Muscle layer of duodenum (tissue), 2 donors: ENCODE measurements around the gene RNH1.

Experiments
- H3K27ac ChIP-seq: one replicate; pipeline ENCODE4 v1.7.0; 2013; ENCODE audit warnings: mild to moderate bottlenecking, low read length
- H3K27me3 ChIP-seq: one replicate; pipeline ENCODE4 v1.7.0; 2013; ENCODE audit warnings: low read depth, mild to moderate bottlenecking, control low read depth, low read length
- H3K36me3 ChIP-seq, 2 donors: one replicate each; pipeline ENCODE4 v1.7.0; 2013; ENCODE audit warnings: low read length in 2 of 2, control low read depth in 1 of 2, mild to moderate bottlenecking in 1 of 2; ENCODE audit not compliant: insufficient read depth in 2 of 2, control insufficient read depth in 1 of 2
- H3K4me1 ChIP-seq, 2 donors: one replicate each; pipeline ENCODE4 v1.7.0; 2013; ENCODE audit warnings: low read length in 2 of 2, mild to moderate bottlenecking in 2 of 2, control low read depth in 1 of 2, moderate library complexity in 1 of 2; ENCODE audit not compliant: insufficient read depth in 2 of 2, control insufficient read depth in 1 of 2
- H3K4me3 ChIP-seq, 2 donors: one replicate each; pipeline ENCODE4 v1.7.0; 2013; ENCODE audit warnings: low read length in 2 of 2, low read depth in 1 of 2, mild to moderate bottlenecking in 1 of 2
- H3K9me3 ChIP-seq, 2 donors: one replicate each; pipeline ENCODE4 v1.7.0; 2013; ENCODE audit warnings: low read length in 2 of 2, control low read depth in 1 of 2, mild to moderate bottlenecking in 1 of 2; ENCODE audit not compliant: control insufficient read depth in 1 of 2
- donor health status: healthy.

Gene RNH1

DNA sequence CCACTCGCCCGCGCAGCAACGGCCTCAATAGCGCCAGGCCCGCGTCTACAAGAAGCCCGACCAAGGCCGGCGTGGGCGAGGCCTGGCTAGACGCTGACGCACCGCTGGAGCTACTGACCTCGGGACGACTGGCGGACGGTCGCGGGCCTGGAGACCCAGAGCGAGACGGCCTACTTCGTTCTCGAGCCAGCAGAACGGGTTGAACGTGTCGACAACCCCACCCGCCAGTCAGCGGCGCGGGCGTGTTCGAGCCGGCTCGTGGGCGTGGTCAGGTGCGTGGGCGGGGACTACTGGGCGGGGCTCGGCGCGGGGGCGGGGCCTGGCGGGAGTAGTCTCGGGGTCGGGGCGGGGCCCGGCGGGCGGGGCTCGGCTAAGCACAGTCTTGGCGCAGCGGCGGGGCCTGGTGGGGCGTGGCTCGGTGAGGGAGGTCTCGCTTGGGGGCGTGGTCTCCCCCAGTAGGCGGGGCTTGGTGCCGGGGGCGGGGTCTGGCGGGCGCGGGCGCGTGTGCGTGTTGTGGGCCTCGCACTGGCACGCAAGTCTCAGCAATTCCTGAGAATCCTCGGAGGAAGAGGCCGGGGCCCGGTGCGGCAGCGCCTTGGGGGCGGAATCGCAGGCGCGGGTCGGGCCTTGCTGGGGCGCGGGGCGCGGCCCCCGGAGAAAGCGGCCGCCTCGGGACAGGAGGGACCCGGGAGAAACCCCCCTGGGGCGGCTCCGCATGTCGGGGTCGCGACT is at the start of gene RNH1:
TSS of gene RNH1 (minus strand) at position 248 of the 732 bp plus-strand sequence. CDS start 5,080 bp downstream, outside the sequence.
- Histone ChIP-seq H3K27ac (peak within 1 kb of the TSS; percentile 100), H3K27me3 (no peaks in the 10 kb centered on the region)

GRCh38 chr11:555780-556661 is 49.0 kb upstream of the RNH1 start:
- Histone ChIP-seq H3K4me1 (peaks cover 0 to 24% of the 10 kb centered on the region in 2 donors), H3K27me3 (peaks cover 16% of the 10 kb centered on the region), H3K4me3 (peak overlapping the region in 1 of 2 donors; percentile 45), H3K36me3 (no peaks in the 10 kb centered on the region), H3K27ac (no peak overlapping the region), H3K9me3 (no peaks in the 10 kb centered on the region)

More for the DNA sequence above, at the start of gene RNH1:
- H3K9me3 ChIP-seq = no peaks in the 10 kb centered on the region
- peaks cover 4 to 12% of the 10 kb centered on the region in 2 donors for H3K36me3 ChIP-seq
- peak within 1 kb of the TSS; percentile 82 to 83 for H3K4me3 ChIP-seq
- H3K4me1 ChIP-seq = peaks cover 6 to 36% of the 10 kb centered on the region in 2 donors

DNA sequence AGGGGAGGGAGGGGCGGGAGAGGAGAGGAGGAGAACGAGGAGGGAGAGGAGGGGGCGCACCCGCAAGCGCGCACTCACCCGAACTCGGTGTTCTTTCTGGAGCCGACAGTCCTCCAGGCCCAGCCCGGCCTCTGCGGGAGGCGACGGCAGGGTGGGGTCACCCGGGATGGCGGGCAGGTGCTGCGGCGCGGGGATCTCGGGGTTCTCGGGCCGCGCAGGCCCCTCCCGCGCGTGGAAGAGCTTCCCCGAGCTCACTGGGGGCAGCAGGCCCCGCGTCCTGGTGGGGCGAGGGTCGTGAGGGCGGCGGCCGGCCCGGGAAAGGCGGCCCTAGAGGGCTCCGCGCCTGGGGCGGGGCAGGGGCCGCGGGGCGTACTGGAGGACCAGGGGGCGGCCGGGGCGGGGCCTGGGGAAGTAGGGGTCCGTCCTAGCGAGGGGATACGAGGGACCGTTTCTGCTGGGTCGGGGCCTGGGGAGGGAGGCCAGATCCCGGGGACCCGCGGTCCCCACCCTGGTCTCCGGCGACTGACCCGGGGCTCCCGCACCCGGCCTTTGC is 48.3 kb upstream of the RNH1 start:
- H3K4me3 ChIP-seq = peak overlapping the region in 1 of 2 donors; percentile 45
- peaks cover 0 to 23% of the 10 kb centered on the region in 2 donors for H3K4me1 ChIP-seq
- peaks cover 16% of the 10 kb centered on the region for H3K27me3 ChIP-seq
- no peaks in the 10 kb centered on the region for H3K36me3 ChIP-seq
- H3K9me3 ChIP-seq = no peaks in the 10 kb centered on the region
- no peak overlapping the region for H3K27ac ChIP-seq

- peaks cover 0 to 16% of the 10 kb centered on the region in 2 donors for H3K4me1 ChIP-seq
- no peaks in the 10 kb centered on the region for H3K36me3 ChIP-seq
- no peak overlapping the region for H3K27ac ChIP-seq
- peaks cover 16% of the 10 kb centered on the region for H3K27me3 ChIP-seq
- H3K4me3 ChIP-seq = no peak overlapping the region
- no peaks in the 10 kb centered on the region for H3K9me3 ChIP-seq
Observed at GRCh38 chr11:554428-555226, 47.6 kb upstream of the RNH1 start.

- peaks cover 0 to 16% of the 10 kb centered on the region in 2 donors for H3K4me1 ChIP-seq
- no peak overlapping the region for H3K4me3 ChIP-seq
- H3K36me3 ChIP-seq = no peaks in the 10 kb centered on the region
- peaks cover 16% of the 10 kb centered on the region for H3K27me3 ChIP-seq
- no peaks in the 10 kb centered on the region for H3K9me3 ChIP-seq
- no peak overlapping the region for H3K27ac ChIP-seq
Observed at GRCh38 chr11:553988-554340, 46.9 kb upstream of the RNH1 start.

- H3K27me3 ChIP-seq = peaks cover 16% of the 10 kb centered on the region
- no peaks in the 10 kb centered on the region for H3K9me3 ChIP-seq
- H3K27ac ChIP-seq = no peak overlapping the region
- H3K4me1 ChIP-seq = peaks cover 0 to 16% of the 10 kb centered on the region in 2 donors
- no peak overlapping the region for H3K4me3 ChIP-seq
- no peaks in the 10 kb centered on the region for H3K36me3 ChIP-seq
Observed at GRCh38 chr11:553083-553987, 46.3 kb upstream of the RNH1 start.

DNA sequence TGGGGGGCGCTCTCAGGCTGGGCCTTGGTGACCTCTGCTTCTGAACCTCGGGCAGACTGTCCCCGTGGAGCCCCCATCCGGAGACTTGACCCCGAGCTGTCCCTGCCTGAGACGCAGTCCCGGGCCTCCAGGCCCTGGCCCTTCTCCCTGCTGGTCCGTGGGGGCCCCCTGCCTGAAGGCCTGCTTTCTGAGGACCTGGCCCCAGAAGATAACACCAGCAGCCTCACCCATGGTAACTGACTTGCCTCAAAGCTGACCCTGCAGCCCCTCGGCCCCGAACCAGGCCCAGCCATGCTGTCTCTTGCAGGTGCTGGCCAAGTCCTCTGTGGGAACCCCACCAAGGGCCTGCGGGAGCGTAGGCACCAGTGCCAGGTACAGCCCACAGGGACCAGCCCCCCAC is 44.6 kb upstream of the RNH1 start:
- Histone ChIP-seq H3K4me3 (no peak overlapping the region), H3K27me3 (peaks cover 10% of the 10 kb centered on the region), H3K4me1 (peaks cover 0 to 16% of the 10 kb centered on the region in 2 donors), H3K9me3 (no peaks in the 10 kb centered on the region), H3K36me3 (no peaks in the 10 kb centered on the region), H3K27ac (no peak overlapping the region)

GRCh38 chr11:551131-551530 is 44.1 kb upstream of the RNH1 start:
- Histone ChIP-seq H3K9me3 (no peaks in the 10 kb centered on the region), H3K4me3 (no peak overlapping the region), H3K27ac (no peak overlapping the region), H3K36me3 (no peaks in the 10 kb centered on the region), H3K27me3 (peaks cover 10% of the 10 kb centered on the region), H3K4me1 (peaks cover 0 to 13% of the 10 kb centered on the region in 2 donors)

GRCh38 chr11:550746-551085 is 43.7 kb upstream of the RNH1 start:
- H3K4me1 ChIP-seq = peaks cover 0 to 11% of the 10 kb centered on the region in 2 donors
- no peaks in the 10 kb centered on the region for H3K9me3 ChIP-seq
- peaks cover 10% of the 10 kb centered on the region for H3K27me3 ChIP-seq
- H3K36me3 ChIP-seq = no peaks in the 10 kb centered on the region
- no peak overlapping the region for H3K27ac ChIP-seq
- no peak overlapping the region for H3K4me3 ChIP-seq

DNA sequence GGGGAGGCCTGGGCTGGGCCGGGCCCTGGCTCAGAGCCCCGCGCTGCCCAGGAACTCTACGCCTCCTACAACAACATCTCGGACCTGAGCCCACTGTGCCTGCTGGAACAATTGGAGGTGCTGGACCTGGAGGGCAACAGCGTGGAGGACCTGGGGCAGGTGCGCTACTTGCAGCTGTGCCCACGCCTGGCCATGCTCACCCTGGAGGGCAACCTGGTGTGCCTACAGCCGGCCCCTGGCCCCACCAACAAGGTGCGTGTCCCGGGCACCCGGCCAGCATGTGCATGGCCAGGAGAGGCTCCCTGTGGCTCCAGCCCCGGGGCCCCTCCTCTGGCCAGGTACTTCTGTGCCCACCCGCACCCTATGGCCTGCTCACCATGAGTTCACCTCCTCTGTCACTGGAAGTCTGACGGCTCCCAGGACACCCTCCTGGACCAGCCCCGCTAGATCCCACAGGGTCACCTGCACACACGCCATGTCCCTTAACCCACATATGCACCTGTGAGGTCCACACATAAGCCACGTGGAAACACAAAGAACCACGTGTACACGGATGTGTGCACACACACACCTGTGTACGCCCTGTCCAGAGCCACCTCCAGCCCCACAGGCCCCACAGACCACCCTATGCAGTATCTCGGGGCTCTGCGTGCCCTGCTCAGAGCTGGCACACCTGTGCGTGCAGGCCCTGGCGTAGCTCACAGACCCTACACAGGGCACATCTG is 43.1 kb upstream of the RNH1 start:
- Histone ChIP-seq H3K27ac (no peak overlapping the region), H3K27me3 (peaks cover 10% of the 10 kb centered on the region), H3K36me3 (no peaks in the 10 kb centered on the region), H3K4me3 (no peak overlapping the region), H3K4me1 (peaks cover 0 to 6% of the 10 kb centered on the region in 2 donors), H3K9me3 (no peaks in the 10 kb centered on the region)
